Lower lobe of right lung (tissue), 2 donors: ENCODE results near the gene DUOXA1. TPM values are rescaled to one million over a fixed set of nuclear protein-coding genes. Genes with fewer than 3 reads are reported as not detected.

Experiments used
- ATAC-seq, 2 donors: fragments of 200-7000 bp; cut with Tn5 transposase; one replicate each; pipeline ENCODE4 v1.9.1; 2020 to 2022; ENCODE audit warnings: mild to moderate bottlenecking in 2 of 2, moderate library complexity in 2 of 2
- DNase-seq: peaks from one replicate; pipeline ENCODE4 v3.0.0-alpha.2; 2020
- H3K27ac ChIP-seq: fragments of 200-600 bp; one replicate; pipeline ENCODE4 v1.8.0; 2022
- H3K27me3 ChIP-seq: fragments of 200-600 bp; one replicate; pipeline ENCODE4 v1.8.0; 2022; ENCODE audit warnings: low read depth
- H3K36me3 ChIP-seq: fragments of 200-600 bp; one replicate; pipeline ENCODE4 v1.8.0; 2022; ENCODE audit warnings: mild to moderate bottlenecking
- H3K4me1 ChIP-seq: fragments of 200-600 bp; one replicate; pipeline ENCODE4 v1.8.0; 2022
- H3K4me3 ChIP-seq: fragments of 200-600 bp; one replicate; pipeline ENCODE4 v1.8.0; 2022; ENCODE audit warnings: mild to moderate bottlenecking
- H3K9me3 ChIP-seq: fragments of 200-600 bp; one replicate; pipeline ENCODE4 v1.8.0; 2022
- intact Hi-C: fragments of 100-400 bp; cut with DNase I; formaldehyde crosslinking; loops from one replicate; pipeline ENCODE4 v1.11.0; 2022
- total RNA-seq: library from RNA; stranded (reverse); fragmentation: NEBNext Ultra II Directional; extraction: Animal tissue kit (Norgen Biotek cat#: 25700); gene quantifications from one replicate; pipeline ENCODE4 v1.2.1, GENCODE V29; 2021
- TF ChIP-seq, protein P1 (sequence below): fragments of 200-600 bp; IDR thresholded peaks from one replicate; pipeline ENCODE4 v1.8.0; 2022; ENCODE audit warnings: antibody characterized with exemption, mild to moderate bottlenecking
- donor health status: DM: no; HTN: yes; CAD: no; lungs with severe emphysema.

The DUOXA1 gene
- total RNA-seq, 1 donor from 2014 or later, result 131 TPM

GRCh38 chr15:45101749-45102148, 27.9 kb downstream of the DUOXA1 start:
- H3K4me3 ChIP-seq, result no peak overlapping the region
- DNase-seq (no peak), ATAC-seq (no peak)
- H3K27ac ChIP-seq, result no peak overlapping the region
- TF ChIP-seq, protein P1, sequence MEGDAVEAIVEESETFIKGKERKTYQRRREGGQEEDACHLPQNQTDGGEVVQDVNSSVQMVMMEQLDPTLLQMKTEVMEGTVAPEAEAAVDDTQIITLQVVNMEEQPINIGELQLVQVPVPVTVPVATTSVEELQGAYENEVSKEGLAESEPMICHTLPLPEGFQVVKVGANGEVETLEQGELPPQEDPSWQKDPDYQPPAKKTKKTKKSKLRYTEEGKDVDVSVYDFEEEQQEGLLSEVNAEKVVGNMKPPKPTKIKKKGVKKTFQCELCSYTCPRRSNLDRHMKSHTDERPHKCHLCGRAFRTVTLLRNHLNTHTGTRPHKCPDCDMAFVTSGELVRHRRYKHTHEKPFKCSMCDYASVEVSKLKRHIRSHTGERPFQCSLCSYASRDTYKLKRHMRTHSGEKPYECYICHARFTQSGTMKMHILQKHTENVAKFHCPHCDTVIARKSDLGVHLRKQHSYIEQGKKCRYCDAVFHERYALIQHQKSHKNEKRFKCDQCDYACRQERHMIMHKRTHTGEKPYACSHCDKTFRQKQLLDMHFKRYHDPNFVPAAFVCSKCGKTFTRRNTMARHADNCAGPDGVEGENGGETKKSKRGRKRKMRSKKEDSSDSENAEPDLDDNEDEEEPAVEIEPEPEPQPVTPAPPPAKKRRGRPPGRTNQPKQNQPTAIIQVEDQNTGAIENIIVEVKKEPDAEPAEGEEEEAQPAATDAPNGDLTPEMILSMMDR, result no peak
- intact Hi-C loops, result no loop called here
- peaks cover 4% of the 10 kb centered on the region for H3K27me3 ChIP-seq
- no peaks in the 10 kb centered on the region for H3K4me1 ChIP-seq
- H3K36me3 ChIP-seq, result no peaks in the 10 kb centered on the region
- no peaks in the 10 kb centered on the region for H3K9me3 ChIP-seq

- intact Hi-C loops, result no loop called here
Observed at GRCh38 chr15:45100884-45101625, 28.6 kb downstream of the DUOXA1 start.

DNA sequence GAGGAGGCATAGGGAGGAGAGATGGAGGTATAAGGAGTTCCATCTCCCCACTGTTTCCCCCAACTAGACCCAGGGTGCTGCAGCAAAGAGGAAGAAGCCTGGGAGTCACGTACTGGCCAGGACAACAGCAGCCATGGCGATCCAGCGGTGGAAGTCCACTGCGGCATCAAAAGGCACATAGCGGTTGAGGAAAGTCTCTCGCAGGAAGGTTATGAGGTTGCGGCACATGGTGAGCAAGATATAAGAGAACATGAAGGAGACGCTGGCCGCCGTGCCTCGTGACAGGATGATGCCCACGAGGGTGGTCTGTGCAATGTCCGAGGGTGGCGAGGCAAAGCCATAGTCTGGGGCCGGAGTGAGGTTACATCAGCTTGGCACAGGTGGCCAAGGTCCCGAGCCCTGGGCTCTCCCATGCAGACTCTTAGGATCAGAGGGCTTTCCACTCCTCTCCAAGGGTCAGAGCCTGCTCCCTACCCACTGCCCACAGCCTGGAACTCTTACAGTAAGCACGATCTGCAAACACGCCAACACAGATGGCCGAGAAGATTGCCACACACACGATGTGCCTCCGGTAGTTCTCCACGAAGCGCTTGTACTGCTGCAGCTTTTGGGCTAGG, 30.0 kb downstream of the DUOXA1 start:
- no peak for ATAC-seq
- H3K9me3 ChIP-seq, result no peaks in the 10 kb centered on the region
- no peak overlapping the region for H3K27ac ChIP-seq
- intact Hi-C loops, result no loop called here
- no peak for DNase-seq
- H3K36me3 ChIP-seq, result no peaks in the 10 kb centered on the region
- H3K27me3 ChIP-seq, result peaks cover 4% of the 10 kb centered on the region
- no peak overlapping the region for H3K4me3 ChIP-seq
- H3K4me1 ChIP-seq, result no peaks in the 10 kb centered on the region
- TF ChIP-seq, protein P1, result no peak

More at GRCh38 chr15:45100884-45101625, 28.6 kb downstream of the DUOXA1 start:
- no peak for DNase-seq
- Histone ChIP-seq H3K4me1 (no peaks in the 10 kb centered on the region), H3K27me3 (peaks cover 4% of the 10 kb centered on the region), H3K27ac (no peak overlapping the region), H3K4me3 (no peak overlapping the region), H3K9me3 (no peaks in the 10 kb centered on the region), H3K36me3 (no peaks in the 10 kb centered on the region)
- no peak for ATAC-seq
- TF ChIP-seq, protein P1, result no peak

DNA sequence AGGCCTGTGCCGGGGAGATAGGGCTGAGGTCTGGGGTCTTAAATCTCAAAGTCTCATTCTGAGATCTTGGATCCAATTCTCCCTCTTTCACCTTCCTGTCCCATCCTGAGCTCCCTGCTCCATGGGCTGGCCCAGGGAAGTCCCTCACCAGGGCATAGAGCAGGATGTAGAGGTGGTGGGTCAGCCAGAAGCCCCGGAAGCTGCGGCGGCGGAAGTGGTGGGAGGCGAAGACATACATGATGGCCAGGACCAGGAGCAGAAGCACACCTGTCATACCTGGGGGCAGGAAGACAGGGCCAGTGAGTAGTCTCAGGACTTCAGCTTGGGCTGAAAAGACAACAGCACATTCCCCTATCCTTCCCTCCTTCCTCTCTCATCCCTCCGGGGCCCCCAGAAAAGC, 32.2 kb downstream of the DUOXA1 start:
- TF ChIP-seq, protein P1, result no peak
- ATAC-seq, result no peak
- H3K27me3 ChIP-seq, result no peaks in the 10 kb centered on the region
- intact Hi-C loops, result no loop called here
- no peaks in the 10 kb centered on the region for H3K9me3 ChIP-seq
- no peak overlapping the region for H3K27ac ChIP-seq
- DNase-seq, result no peak
- H3K4me3 ChIP-seq, result no peak overlapping the region
- H3K4me1 ChIP-seq, result no peaks in the 10 kb centered on the region
- H3K36me3 ChIP-seq, result no peaks in the 10 kb centered on the region

GRCh38 chr15:45095661-45096060, 34.0 kb downstream of the DUOXA1 start:
- Histone ChIP-seq H3K36me3 (no peaks in the 10 kb centered on the region), H3K4me3 (no peak overlapping the region), H3K27me3 (no peaks in the 10 kb centered on the region), H3K9me3 (no peaks in the 10 kb centered on the region), H3K27ac (no peak overlapping the region), H3K4me1 (no peaks in the 10 kb centered on the region)
- TF ChIP-seq, protein P1, result no peak
- ATAC-seq (no peak), DNase-seq (no peak)
- intact Hi-C loops, result no loop called here
